Neural crest cell (in vitro differentiated cells): Measurements from ENCODE around the gene RIPOR2. TPM values are rescaled to one million over a fixed set of nuclear protein-coding genes. Genes with fewer than 3 reads are reported as not detected.

Experiments used
- DNase-seq: peaks from one replicate; pipeline ENCODE4 v3.0.0; 2021; ENCODE audit warnings: low read depth, mixed read lengths, low spot score
- H3K27ac Mint-ChIP-seq: one replicate; pipeline ENCODE4 v1.8.0; 2021; ENCODE audit warnings: mild to moderate bottlenecking, mixed read lengths; ENCODE audit not compliant: unreplicated experiment
- H3K27me3 Mint-ChIP-seq: 2 replicates; pipeline ENCODE4 v1.8.0; 2021; ENCODE audit warnings: low read depth, mild to moderate bottlenecking, mixed read lengths
- H3K36me3 Mint-ChIP-seq: 2 replicates; pipeline ENCODE4 v1.8.0; 2021; ENCODE audit warnings: low read depth, mild to moderate bottlenecking, mixed read lengths
- H3K4me1 Mint-ChIP-seq: 2 replicates; pipeline ENCODE4 v1.8.0; 2021; ENCODE audit warnings: mixed read lengths
- H3K4me3 Mint-ChIP-seq: one replicate; pipeline ENCODE4 v1.8.0; 2021; ENCODE audit warnings: mild to moderate bottlenecking, mixed read lengths
- H3K9me3 Mint-ChIP-seq: 2 replicates; pipeline ENCODE4 v1.8.0; 2021; ENCODE audit warnings: mixed read lengths
- CTCF ChIP-seq: fragments of 200-600 bp; sonication (generic); conservative IDR thresholded peaks from 2 replicates; pipeline ENCODE4 v1.5.0; 2021; ENCODE audit warnings: antibody characterized with exemption, mild to moderate bottlenecking
- total RNA-seq: library from RNA; stranded (reverse); gene quantifications from 2 replicates; pipeline ENCODE4 v1.2.1, GENCODE V29; 2021

The RIPOR2 gene
- total RNA-seq, 1 donor from 2014 or later: 3.5 TPM

GRCh38 chr6:24818346-24818745 lies 117.4 kb downstream of the RIPOR2 start:
- Mint-ChIP-seq H3K36me3 (no peaks in the 10 kb centered on the region), H3K27ac (no peak overlapping the region), H3K9me3 (no peaks in the 10 kb centered on the region), H3K4me3 (no peak overlapping the region), H3K4me1 (no peaks in the 10 kb centered on the region), H3K27me3 (no peaks in the 10 kb centered on the region)
- no peak for DNase-seq
- no peak for TF ChIP-seq CTCF

GRCh38 chr6:24809728-24810127 lies 126.0 kb downstream of the RIPOR2 start:
- Mint-ChIP-seq H3K4me3 (no peak overlapping the region), H3K36me3 (no peaks in the 10 kb centered on the region)

GRCh38 chr6:24807584-24807983 lies 128.2 kb downstream of the RIPOR2 start:
- no peaks in the 10 kb centered on the region for H3K27me3 Mint-ChIP-seq
- peaks cover 4% of the 10 kb centered on the region for H3K4me1 Mint-ChIP-seq
- no peak overlapping the region for H3K27ac Mint-ChIP-seq
- TF ChIP-seq CTCF: no peak
- no peak overlapping the region for H3K4me3 Mint-ChIP-seq
- no peaks in the 10 kb centered on the region for H3K36me3 Mint-ChIP-seq
- no peaks in the 10 kb centered on the region for H3K9me3 Mint-ChIP-seq
- DNase-seq: no peak

More at GRCh38 chr6:24809728-24810127, 126.0 kb downstream of the RIPOR2 start:
- H3K4me1 Mint-ChIP-seq: no peaks in the 10 kb centered on the region
- no peak for TF ChIP-seq CTCF
- H3K27ac Mint-ChIP-seq: no peak overlapping the region
- DNase-seq: no peak
- H3K9me3 Mint-ChIP-seq: no peaks in the 10 kb centered on the region
- H3K27me3 Mint-ChIP-seq: no peaks in the 10 kb centered on the region

GRCh38 chr6:24802271-24803059 lies 133.3 kb downstream of the RIPOR2 start:
- peaks cover 2% of the 10 kb centered on the region for H3K36me3 Mint-ChIP-seq
- H3K27ac Mint-ChIP-seq: no peak overlapping the region
- H3K27me3 Mint-ChIP-seq: no peaks in the 10 kb centered on the region
- no peak for DNase-seq
- peaks cover 12% of the 10 kb centered on the region for H3K4me1 Mint-ChIP-seq
- no peaks in the 10 kb centered on the region for H3K9me3 Mint-ChIP-seq
- no peak overlapping the region for H3K4me3 Mint-ChIP-seq
- no peak for TF ChIP-seq CTCF

GRCh38 chr6:24799541-24799915 lies 136.2 kb downstream of the RIPOR2 start:
- TF ChIP-seq CTCF: no peak
- Mint-ChIP-seq H3K36me3 (peaks cover 2% of the 10 kb centered on the region), H3K9me3 (no peaks in the 10 kb centered on the region), H3K4me3 (no peak overlapping the region), H3K4me1 (peaks cover 12% of the 10 kb centered on the region), H3K27me3 (no peaks in the 10 kb centered on the region), H3K27ac (no peak overlapping the region)
- no peak for DNase-seq
